K562 (cell line): ENCODE data around the gene PRDM2. TPM values are rescaled to one million over a fixed set of nuclear protein-coding genes. Genes with fewer than 3 reads are reported as not detected.

Experiments
- BRD4 ChIP-seq: fragments of 200-600 bp; sonication (generic); IDR thresholded peaks from 2 replicates; pipeline ENCODE4 v1.6.1; 2017; ENCODE audit warnings: inconsistent platforms
- CC2D1A ChIP-seq: fragments of 450-650 bp; IDR thresholded peaks from 2 replicates; pipeline ENCODE4 v1.6.1; 2017; ENCODE audit warnings: mild to moderate bottlenecking
- ETV1 ChIP-seq: fragments of 450-650 bp; conservative IDR thresholded peaks from 2 replicates; pipeline ENCODE4 v1.6.1; 2016; ENCODE audit warnings: missing genetic modification characterization, control low read depth, low read depth, missing compliant biosample characterization
- FOXA3 ChIP-seq, 2 experiments: fragments of 450-650 bp in 1 of 2; sonication (generic) in 1 of 2; formaldehyde crosslinking; IDR thresholded peaks in 1 of 2; conservative IDR thresholded peaks in 1 of 2; 2 replicates each; pipeline versions ENCODE4 v1.4.0 to v1.8.0; 2020 to 2022; ENCODE audit warnings: mild to moderate bottlenecking in 2 of 2, missing genetic modification reagents in 1 of 2
- FOXP1 ChIP-seq: sonication (generic); formaldehyde crosslinking; IDR thresholded peaks from 2 replicates; pipeline ENCODE4 v1.8.0; 2022; ENCODE audit warnings: mild to moderate bottlenecking, missing genetic modification reagents
- HDAC6 ChIP-seq: IDR thresholded peaks from 2 replicates; pipeline ENCODE4 v1.6.1; 2012; ENCODE audit warnings: low read depth, mild to moderate bottlenecking, control low read depth, inconsistent platforms, low read length, moderate library complexity
- HSF4 ChIP-seq: fragments of 250-450 bp; sonication (Bioruptor Pico); IDR thresholded peaks from 2 replicates; pipeline ENCODE4 v2.1.2; 2022; ENCODE audit warnings: mild to moderate bottlenecking, moderate library complexity, borderline replicate concordance
- KLF13 ChIP-seq: fragments of 450-650 bp; IDR thresholded peaks from 2 replicates; pipeline ENCODE4 v1.6.1; 2016; ENCODE audit warnings: missing genetic modification characterization, low read depth, mild to moderate bottlenecking, missing compliant biosample characterization, moderate library complexity, borderline replicate concordance
- MIER1 ChIP-seq: fragments of 450-650 bp; IDR thresholded peaks from 2 replicates; pipeline ENCODE4 v1.6.1; 2016; ENCODE audit warnings: antibody characterized with exemption, mild to moderate bottlenecking, low read depth
- NBN ChIP-seq: fragments of 450-650 bp; IDR thresholded peaks from 2 replicates; pipeline ENCODE4 v1.6.1; 2016; ENCODE audit warnings: low read depth, mild to moderate bottlenecking
- NCOR1 ChIP-seq: fragments of 450-650 bp; IDR thresholded peaks from 2 replicates; pipeline ENCODE4 v1.6.1; 2016; ENCODE audit warnings: mild to moderate bottlenecking, moderate library complexity
- NR1H2 ChIP-seq: sonication (generic); formaldehyde crosslinking; IDR thresholded peaks from 2 replicates; pipeline ENCODE4 v1.4.0; 2020; ENCODE audit warnings: mild to moderate bottlenecking, missing genetic modification reagents
- RBM15 ChIP-seq: fragments of 200-400 bp; formaldehyde crosslinking; IDR thresholded peaks from 2 replicates; pipeline ENCODE4 v1.6.1; 2018; ENCODE audit warnings: mild to moderate bottlenecking, low read length, moderate library complexity; ENCODE audit not compliant: insufficient read depth
- SLC30A9 ChIP-seq: fragments of 250-450 bp; sonication (Bioruptor Pico); IDR thresholded peaks from 2 replicates; pipeline ENCODE4 v1.8.0; 2022; ENCODE audit warnings: mild to moderate bottlenecking, moderate library complexity
- ZFP1 ChIP-seq: fragments of 450-650 bp; formaldehyde crosslinking; IDR thresholded peaks from 2 replicates; pipeline ENCODE4 v1.4.0; 2020; ENCODE audit warnings: mild to moderate bottlenecking, mixed read lengths
- ZNF24 ChIP-seq: fragments of 450-650 bp; IDR thresholded peaks from 2 replicates; pipeline ENCODE4 v1.6.1; 2016
- ZNF280A ChIP-seq: fragments of 450-650 bp; IDR thresholded peaks from 2 replicates; pipeline ENCODE4 v1.6.1; 2018; ENCODE audit warnings: mild to moderate bottlenecking, low read depth; ENCODE audit not compliant: partially characterized antibody
- ZNF76 ChIP-seq: fragments of 250-450 bp; sonication (Bioruptor Pico); IDR thresholded peaks from 2 replicates; pipeline ENCODE4 v1.4.0; 2020; ENCODE audit warnings: mild to moderate bottlenecking, moderate library complexity, borderline replicate concordance
- ZZZ3 ChIP-seq: fragments of 450-650 bp; IDR thresholded peaks from 2 replicates; pipeline ENCODE4 v1.6.1; 2016; ENCODE audit warnings: antibody characterized with exemption, mild to moderate bottlenecking, moderate library complexity
- polyA plus RNA-seq, 8 experiments: library from polyadenylated mRNA; depleted of rRNA in 4 of 8; stranded (reverse) in 5 of 8; unstranded in 3 of 8; fragments of >200 nt; fragmentation: Nextera tagmentation in 2 of 8; fragmentation: Illumina TruSeq in 1 of 8; extraction: Ambion mirVana in 2 of 8; extraction: Trizol in 1 of 8; gene quantifications; 2 replicates each; pipeline versions ENCODE4 v1.2.1 to v1.2.3, GENCODE V29; 2011 to 2014; ENCODE audit warnings: inconsistent platforms in 1 of 8, missing spikeins in 1 of 8
- total RNA-seq, 7 experiments: library from RNA; depleted of rRNA in 6 of 7; stranded (reverse); fragments of >200 nt in 6 of 7; fragmentation: Illumina TruSeq in 2 of 7; extraction: Trizol in 2 of 7; gene quantifications; 2 replicates each; pipeline versions ENCODE4 v1.2.1 to v1.2.3, GENCODE V29; 2011 to 2021; ENCODE audit warnings: low replicate concordance in 1 of 7
- TF ChIP-seq, protein P1 (sequence below): fragments of 450-650 bp; formaldehyde crosslinking; IDR thresholded peaks from 2 replicates; pipeline ENCODE4 v1.4.0; 2020; ENCODE audit warnings: mild to moderate bottlenecking, moderate library complexity
- TF ChIP-seq, protein P2 (sequence below): fragments of 450-650 bp; IDR thresholded peaks from 2 replicates; pipeline ENCODE4 v1.6.1; 2016; ENCODE audit warnings: low read depth, mild to moderate bottlenecking, moderate library complexity
- TF ChIP-seq, protein P3 (sequence below), 3 experiments: fragments of 200-800 bp in 1 of 3; fragments of 250-450 bp in 1 of 3; fragments of 450-650 bp in 1 of 3; sonication (Bioruptor Pico) in 1 of 3; sonication (Bioruptor generic) in 1 of 3; formaldehyde crosslinking in 1 of 3; IDR thresholded peaks; 2 replicates each; pipeline versions ENCODE4 v1.6.1 to v1.8.0; 2016 to 2022; ENCODE audit warnings: mild to moderate bottlenecking in 2 of 3, missing genetic modification characterization in 2 of 3, missing compliant biosample characterization in 1 of 3, moderate library complexity in 1 of 3

PRDM2 gene
- total and polyA plus RNA-seq, 9 of the 15 experiments (the other 6 are each of a cell fraction or from before 2014, with no cell fraction given) = 5.4 to 27.6 (median 12.5) TPM

DNA sequence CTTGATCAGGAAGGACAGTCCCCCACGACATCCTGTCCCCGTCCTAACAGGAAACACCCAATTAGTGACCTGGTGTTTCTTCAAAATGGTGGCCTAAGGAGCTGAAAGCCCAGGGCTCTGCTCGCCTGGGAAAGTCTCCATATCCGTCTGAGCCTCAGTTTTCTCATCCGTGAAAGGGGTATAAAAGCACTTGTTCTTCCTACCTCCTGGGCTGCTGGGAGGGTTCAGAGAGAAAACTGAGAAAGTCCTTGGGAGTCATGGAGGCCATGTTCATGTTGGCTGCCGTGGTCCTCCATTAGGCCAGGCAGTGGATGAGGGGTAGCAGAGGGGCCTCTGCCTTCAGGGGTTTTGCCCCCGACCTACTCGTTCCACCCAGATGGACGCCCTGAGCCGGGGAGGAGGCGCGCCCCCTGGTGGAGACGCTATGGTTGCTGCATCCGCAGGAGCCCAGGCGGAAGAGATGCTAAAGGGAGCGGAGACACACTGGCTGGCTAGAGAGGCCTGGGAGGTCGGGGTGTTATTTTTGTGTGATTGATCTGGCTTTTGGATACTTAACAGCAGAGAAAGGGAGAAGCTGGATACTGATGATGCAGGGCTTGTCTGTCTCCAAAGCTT lies 113.5 kb downstream of the PRDM2 start (continued):
- no peak for TF ChIP-seq FOXA3 (CRISPR knock-in tag; conservative IDR thresholded peaks at IDR 0.05 in 1 of 2, IDR thresholded peaks at IDR 0.05 in 1 of 2)
- TF ChIP-seq, protein P1, sequence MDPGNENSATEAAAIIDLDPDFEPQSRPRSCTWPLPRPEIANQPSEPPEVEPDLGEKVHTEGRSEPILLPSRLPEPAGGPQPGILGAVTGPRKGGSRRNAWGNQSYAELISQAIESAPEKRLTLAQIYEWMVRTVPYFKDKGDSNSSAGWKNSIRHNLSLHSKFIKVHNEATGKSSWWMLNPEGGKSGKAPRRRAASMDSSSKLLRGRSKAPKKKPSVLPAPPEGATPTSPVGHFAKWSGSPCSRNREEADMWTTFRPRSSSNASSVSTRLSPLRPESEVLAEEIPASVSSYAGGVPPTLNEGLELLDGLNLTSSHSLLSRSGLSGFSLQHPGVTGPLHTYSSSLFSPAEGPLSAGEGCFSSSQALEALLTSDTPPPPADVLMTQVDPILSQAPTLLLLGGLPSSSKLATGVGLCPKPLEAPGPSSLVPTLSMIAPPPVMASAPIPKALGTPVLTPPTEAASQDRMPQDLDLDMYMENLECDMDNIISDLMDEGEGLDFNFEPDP (CRISPR knock-in tag) = no peak
- TF ChIP-seq FOXP1 (CRISPR knock-in tag) = no peak
- TF ChIP-seq ZNF76 (CRISPR knock-in tag) = no peak
- TF ChIP-seq, protein P2, sequence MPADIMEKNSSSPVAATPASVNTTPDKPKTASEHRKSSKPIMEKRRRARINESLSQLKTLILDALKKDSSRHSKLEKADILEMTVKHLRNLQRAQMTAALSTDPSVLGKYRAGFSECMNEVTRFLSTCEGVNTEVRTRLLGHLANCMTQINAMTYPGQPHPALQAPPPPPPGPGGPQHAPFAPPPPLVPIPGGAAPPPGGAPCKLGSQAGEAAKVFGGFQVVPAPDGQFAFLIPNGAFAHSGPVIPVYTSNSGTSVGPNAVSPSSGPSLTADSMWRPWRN = no peak
- TF ChIP-seq, protein P3, sequence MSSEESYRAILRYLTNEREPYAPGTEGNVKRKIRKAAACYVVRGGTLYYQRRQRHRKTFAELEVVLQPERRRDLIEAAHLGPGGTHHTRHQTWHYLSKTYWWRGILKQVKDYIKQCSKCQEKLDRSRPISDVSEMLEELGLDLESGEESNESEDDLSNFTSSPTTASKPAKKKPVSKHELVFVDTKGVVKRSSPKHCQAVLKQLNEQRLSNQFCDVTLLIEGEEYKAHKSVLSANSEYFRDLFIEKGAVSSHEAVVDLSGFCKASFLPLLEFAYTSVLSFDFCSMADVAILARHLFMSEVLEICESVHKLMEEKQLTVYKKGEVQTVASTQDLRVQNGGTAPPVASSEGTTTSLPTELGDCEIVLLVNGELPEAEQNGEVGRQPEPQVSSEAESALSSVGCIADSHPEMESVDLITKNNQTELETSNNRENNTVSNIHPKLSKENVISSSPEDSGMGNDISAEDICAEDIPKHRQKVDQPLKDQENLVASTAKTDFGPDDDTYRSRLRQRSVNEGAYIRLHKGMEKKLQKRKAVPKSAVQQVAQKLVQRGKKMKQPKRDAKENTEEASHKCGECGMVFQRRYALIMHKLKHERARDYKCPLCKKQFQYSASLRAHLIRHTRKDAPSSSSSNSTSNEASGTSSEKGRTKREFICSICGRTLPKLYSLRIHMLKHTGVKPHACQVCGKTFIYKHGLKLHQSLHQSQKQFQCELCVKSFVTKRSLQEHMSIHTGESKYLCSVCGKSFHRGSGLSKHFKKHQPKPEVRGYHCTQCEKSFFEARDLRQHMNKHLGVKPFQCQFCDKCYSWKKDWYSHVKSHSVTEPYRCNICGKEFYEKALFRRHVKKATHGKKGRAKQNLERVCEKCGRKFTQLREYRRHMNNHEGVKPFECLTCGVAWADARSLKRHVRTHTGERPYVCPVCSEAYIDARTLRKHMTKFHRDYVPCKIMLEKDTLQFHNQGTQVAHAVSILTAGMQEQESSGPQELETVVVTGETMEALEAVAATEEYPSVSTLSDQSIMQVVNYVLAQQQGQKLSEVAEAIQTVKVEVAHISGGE (CRISPR knock-in tag; IDR thresholded peaks at IDR 0.05) = no peak
- no peak for TF ChIP-seq NCOR1
- TF ChIP-seq NBN = no peak
- TF ChIP-seq HSF4 = no peak
- TF ChIP-seq CC2D1A = no peak
- TF ChIP-seq BRD4 = no peak
- TF ChIP-seq HDAC6 = no peak
- no peak for TF ChIP-seq ZNF280A
- TF ChIP-seq ETV1 = peak; percentile 34; the same call in 1 of the 2 replicates
- TF ChIP-seq ZZZ3 = no peak
- TF ChIP-seq NR1H2 (CRISPR knock-in tag) = no peak
- no peak for TF ChIP-seq SLC30A9 (CRISPR knock-in tag)
- no peak for TF ChIP-seq KLF13 (tag)
- TF ChIP-seq ZNF24 = peak; percentile 71
- TF ChIP-seq MIER1 = 0 out of 2 replicates have a peak, but pooled peaks have one; percentile 43
- TF ChIP-seq ZFP1 = no peak
- no peak for TF ChIP-seq RBM15
